GM23338 (cell line): ENCODE measurements around the gene TNFAIP1.
A peak's percentile ranks its signal among the peaks of the same experiment; 100 is the strongest.

ENCODE experiments used
- CTCF ChIP-seq, 2 experiments: fragments of 200-600 bp in 1 of 2; sonication (generic) in 1 of 2; conservative IDR thresholded peaks; 2 replicates each; pipeline versions ENCODE4 v1.5.1 to v1.6.1; 2016 to 2017; ENCODE audit warnings: antibody characterized with exemption in 2 of 2, low read depth in 2 of 2, mild to moderate bottlenecking in 2 of 2, moderate library complexity in 1 of 2
- EZH2 ChIP-seq: fragments of 200-600 bp; sonication (generic); IDR thresholded peaks from one replicate; pipeline ENCODE4 v1.8.0; 2017; ENCODE audit warnings: antibody characterized with exemption, mild to moderate bottlenecking, low read depth; ENCODE audit not compliant: unreplicated experiment
- POLR2AphosphoS5 ChIP-seq: IDR thresholded peaks from 2 replicates; pipeline ENCODE4 v1.6.1; 2016; ENCODE audit warnings: antibody characterized with exemption, low read depth

GRCh38 chr17:28306954-28307401 lies 28.6 kb upstream of the TNFAIP1 start:
- TF ChIP-seq CTCF (conservative IDR thresholded peaks at IDR 0.05; ENCODE audit: low read depth in 2 of 2): no peak; a peak in 1 of 4 replicates
- TF ChIP-seq POLR2AphosphoS5: peak; percentile 57; the same call in 1 of the 2 replicates
- TF ChIP-seq EZH2: no peak
